IMR-90 (cell line): ENCODE results near the gene PTPRS. TPM values are rescaled to one million over a fixed set of nuclear protein-coding genes. Genes with fewer than 3 reads are reported as not detected.

Source experiments
- ATAC-seq: fragments of 200-7000 bp; cut with Tn5 transposase; 2 replicates; pipeline ENCODE4 v1.9.1; 2020; ENCODE audit warnings: low read depth, mild to moderate bottlenecking, moderate library complexity
- BruUV-seq: library from RNA; stranded (reverse); fragments of 400-500 nt; replicated peaks from 2 replicates; lab custom pipeline; 2021; lab: Mats Ljungman, UMichigan
- CTCF ChIA-PET: fragments of 300-600 bp; formaldehyde crosslinking; extraction: SDS; loops from one replicate; lab custom pipeline; 2021; ENCODE audit warnings: antibody characterized with exemption; lab: Yijun Ruan, JAX
- POLR2A ChIA-PET: fragments of 300-600 bp; sonication (Branson Sonifier 250); formaldehyde crosslinking; loops from one replicate; lab custom pipeline; 2022; ENCODE audit warnings: antibody characterized with exemption; ENCODE audit not compliant: unreplicated experiment; lab: Charles Lee
- DNase-seq: peaks from one replicate; pipeline ENCODE4 v3.0.0; 2013
- H2AFZ ChIP-seq: replicated peaks from 2 replicates; pipeline ENCODE3; 2013; ENCODE audit warnings: low read length, mild to moderate bottlenecking; ENCODE audit not compliant: poor library complexity
- H2AK5ac ChIP-seq: 2 replicates; pipeline ENCODE4 v1.6.1; 2013; ENCODE audit warnings: low read depth, low read length, inconsistent platforms
- H2AK9ac ChIP-seq: replicated peaks from 2 replicates; pipeline ENCODE3; 2013; ENCODE audit warnings: mild to moderate bottlenecking, low read depth, low read length, moderate library complexity; ENCODE audit not compliant: poor library complexity
- H2BK120ac ChIP-seq: 2 replicates; pipeline ENCODE4 v1.6.1; 2013; ENCODE audit warnings: low read depth, low read length, inconsistent platforms
- H2BK15ac ChIP-seq: 3 replicates; pipeline ENCODE4 v1.6.1; 2013; ENCODE audit warnings: low read depth, low read length, inconsistent platforms
- H2BK20ac ChIP-seq: 2 replicates; pipeline ENCODE4 v1.6.1; 2013; ENCODE audit warnings: low read depth, mild to moderate bottlenecking, inconsistent platforms, low read length, moderate library complexity
- H2BK5ac ChIP-seq: 2 replicates; pipeline ENCODE4 v1.6.1; 2013; ENCODE audit warnings: mild to moderate bottlenecking, low read depth, low read length, inconsistent platforms; ENCODE audit not compliant: poor library complexity, severe bottlenecking
- H3K14ac ChIP-seq: replicated peaks from 2 replicates; pipeline ENCODE4 v1.6.1; 2013; ENCODE audit warnings: low read depth, low read length, inconsistent platforms
- H3K18ac ChIP-seq: 2 replicates; pipeline ENCODE4 v1.6.1; 2013; ENCODE audit warnings: low read depth, low read length, control low read depth
- H3K23ac ChIP-seq: 2 replicates; pipeline ENCODE4 v1.6.1; 2013; ENCODE audit warnings: low read depth, low read length, inconsistent platforms
- H3K27ac ChIP-seq: 2 replicates; pipeline ENCODE4 v1.5.1; 2013; ENCODE audit warnings: mild to moderate bottlenecking, control low read depth, low read length; ENCODE audit not compliant: insufficient read depth
- H3K27me3 ChIP-seq: 2 replicates; pipeline ENCODE4 v1.6.1; 2013; ENCODE audit warnings: low read length; ENCODE audit not compliant: control insufficient read depth, insufficient read depth
- H3K36me3 ChIP-seq: 2 replicates; pipeline ENCODE4 v1.6.1; 2013; ENCODE audit warnings: low read length, mixed read lengths; ENCODE audit not compliant: control insufficient read depth, insufficient read depth
- H3K4ac ChIP-seq: 2 replicates; pipeline ENCODE4 v1.6.1; 2013; ENCODE audit warnings: low read depth, low read length, inconsistent platforms
- H3K4me1 ChIP-seq: 2 replicates; pipeline ENCODE4 v1.6.1; 2013; ENCODE audit warnings: low read length, mixed read lengths; ENCODE audit not compliant: control insufficient read depth, insufficient read depth
- H3K4me2 ChIP-seq: 2 replicates; pipeline ENCODE4 v1.6.1; 2013; ENCODE audit warnings: low read depth, mild to moderate bottlenecking, control low read depth, low read length, moderate library complexity
- H3K4me3 ChIP-seq: 2 replicates; pipeline ENCODE4 v1.5.1; 2013; ENCODE audit warnings: low read depth, mild to moderate bottlenecking, control low read depth, low read length, moderate library complexity; ENCODE audit not compliant: insufficient read depth
- H3K56ac ChIP-seq: 2 replicates; pipeline ENCODE4 v1.6.1; 2013; ENCODE audit warnings: low read length, inconsistent platforms; ENCODE audit not compliant: insufficient read depth; ENCODE audit errors: extremely low read depth
- H3K79me1 ChIP-seq, 2 experiments: 2 replicates each; pipeline ENCODE4 v1.6.1; 2013; ENCODE audit warnings: low read length in 2 of 2, inconsistent platforms in 1 of 2, low read depth in 1 of 2
- H3K9ac ChIP-seq: 2 replicates; pipeline ENCODE4 v1.6.1; 2013; ENCODE audit warnings: low read depth, low read length, control low read depth
- H3K9me1 ChIP-seq: 2 replicates; pipeline ENCODE4 v1.6.1; 2013; ENCODE audit warnings: low read length, inconsistent platforms; ENCODE audit not compliant: insufficient read depth
- H3K9me3 ChIP-seq: 2 replicates; pipeline ENCODE4 v1.6.1; 2013; ENCODE audit warnings: low read length; ENCODE audit not compliant: control insufficient read depth, insufficient read depth
- H4K20me1 ChIP-seq: 2 replicates; pipeline ENCODE4 v1.6.1; 2013; ENCODE audit warnings: low read length, inconsistent platforms; ENCODE audit not compliant: insufficient read depth
- H4K5ac ChIP-seq: 2 replicates; pipeline ENCODE4 v1.6.1; 2013; ENCODE audit warnings: mild to moderate bottlenecking, low read depth, low read length, control low read depth
- H4K8ac ChIP-seq, 2 experiments: 2 replicates each; pipeline ENCODE4 v1.6.1; 2013; ENCODE audit warnings: low read depth in 2 of 2, low read length in 2 of 2, control low read depth in 1 of 2, inconsistent platforms in 1 of 2
- H4K91ac ChIP-seq: 2 replicates; pipeline ENCODE4 v1.6.1; 2013; ENCODE audit warnings: low read depth, low read length, inconsistent platforms; ENCODE audit not compliant: insufficient read depth
- CEBPB ChIP-seq: IDR thresholded peaks from 2 replicates; pipeline ENCODE4 v1.6.1; 2012; ENCODE audit warnings: low read depth, low read length, improper control_type of control experiment
- FOS ChIP-seq: fragments of 150-350 bp; IDR thresholded peaks from 2 replicates; pipeline ENCODE4 v1.6.1; 2016; ENCODE audit warnings: low read depth, low read length
- NFE2L2 ChIP-seq: fragments of 150-350 bp; IDR thresholded peaks from 2 replicates; pipeline ENCODE4 v1.6.1; 2016; ENCODE audit warnings: low read depth, mild to moderate bottlenecking, low read length
- POLR2A ChIP-seq: IDR thresholded peaks from 2 replicates; pipeline ENCODE4 v1.6.1; 2012; ENCODE audit warnings: mild to moderate bottlenecking, low read depth, low read length
- RAD21 ChIP-seq: IDR thresholded peaks from 2 replicates; pipeline ENCODE4 v1.6.1; 2012; ENCODE audit warnings: low read length, improper control_type of control experiment
- RCOR1 ChIP-seq: IDR thresholded peaks from 2 replicates; pipeline ENCODE4 v1.6.1; 2012; ENCODE audit warnings: mild to moderate bottlenecking, low read length, improper control_type of control experiment; ENCODE audit not compliant: insufficient replicate concordance
- RFX5 ChIP-seq: IDR thresholded peaks from 2 replicates; pipeline ENCODE4 v1.8.0; 2012; ENCODE audit warnings: low read depth, mild to moderate bottlenecking, low read length, moderate library complexity
- SMC3 ChIP-seq: fragments of 150-350 bp; IDR thresholded peaks from 2 replicates; pipeline ENCODE4 v1.6.1; 2016; ENCODE audit warnings: low read depth, mild to moderate bottlenecking, antibody characterized with exemption, low read length, moderate library complexity
- WGBS, 2 experiments: methylation state at CpG; one replicate each; pipeline versions ENCODE4 v1.1.5 to v1.1.7; 2013; ENCODE audit warnings: missing lambda C conversion rate in 2 of 2; ENCODE audit not compliant: insufficient read length in 1 of 2; ENCODE audit errors: extremely low coverage in 2 of 2; 5-methylcytosine and 5-hydroxymethylcytosine counted together
- dilution Hi-C: fragments of 300-500 bp; cut with HindIII; formaldehyde crosslinking; loops from one replicate; pipeline ENCODE4 v1.14.3; 2018; ENCODE audit warnings: low sequenced_read_pairs; ENCODE audit not compliant: unreplicated experiment
- in situ Hi-C: fragments of 300-500 bp; cut with MboI; formaldehyde crosslinking; loops from 3 replicates; pipeline ENCODE4 v1.14.3; 2019; ENCODE audit warnings: low sequenced_read_pairs, inconsistent platforms, mixed read lengths
- intact Hi-C: fragments of 100-400 bp; cut with micrococcal nuclease; formaldehyde crosslinking; loops from 2 replicates; pipeline ENCODE4 v1.10.0; 2022
- polyA plus RNA-seq, 3 experiments: library from polyadenylated mRNA; depleted of rRNA; stranded (reverse); fragments of >200 nt; gene quantifications; 2 replicates each; pipeline ENCODE4 v1.2.3, GENCODE V29; 2012; ENCODE audit warnings: low replicate concordance in 1 of 3
- total RNA-seq: library from RNA; depleted of rRNA; stranded (reverse); fragments of >200 nt; gene quantifications from 2 replicates; pipeline ENCODE4 v1.2.3, GENCODE V29; 2012
- TF ChIP-seq, protein P1 (sequence below): conservative IDR thresholded peaks from 2 replicates; pipeline ENCODE4 v1.5.1; 2012; ENCODE audit warnings: mild to moderate bottlenecking, low read depth, low read length, improper control_type of control experiment
- TF ChIP-seq, protein P2 (sequence below): fragments of 150-350 bp; IDR thresholded peaks from 2 replicates; pipeline ENCODE4 v1.6.1; 2017; ENCODE audit warnings: mild to moderate bottlenecking, antibody characterized with exemption, low read length, low read depth

PTPRS gene
- total and polyA plus RNA-seq, 2 of the 4 experiments (the other 2 are of a cell fraction): 40.1 to 51.9 TPM

DNA sequence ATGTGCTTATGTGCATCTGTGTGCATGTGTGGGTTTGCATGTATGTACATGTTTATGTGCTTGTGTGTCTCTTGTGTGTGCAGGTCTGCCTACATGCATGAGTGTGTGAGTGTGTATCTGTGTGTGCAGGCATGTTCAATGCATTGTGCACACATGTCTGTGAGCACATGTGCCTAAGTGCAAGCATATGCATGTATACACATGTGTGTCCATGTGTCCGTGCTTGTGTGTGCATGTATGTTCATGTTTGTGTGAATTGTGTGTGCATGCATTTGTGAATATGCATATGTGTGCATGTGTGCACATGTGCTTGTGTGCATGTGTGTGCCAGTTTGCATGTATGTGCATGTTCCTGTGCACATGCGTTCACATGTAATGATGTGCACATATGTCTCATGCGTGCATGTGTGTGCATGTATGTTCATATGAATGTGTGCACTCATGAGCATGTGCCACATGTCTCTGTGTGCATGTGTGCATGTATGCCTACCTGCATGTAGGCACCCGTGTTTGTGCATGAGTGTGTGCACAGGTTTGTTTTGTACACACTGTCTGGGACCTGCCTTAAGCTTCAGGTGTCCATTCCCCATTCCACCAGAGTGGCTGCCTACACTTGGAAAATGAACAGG is 32.1 kb upstream of the PTPRS start:
- no peak overlapping the region for H2BK5ac ChIP-seq
- no peak overlapping the region for H2BK20ac ChIP-seq
- H2AK9ac ChIP-seq: no peak overlapping the region
- DNase-seq (no peak), ATAC-seq (no peak)
- no peak overlapping the region for H3K4me2 ChIP-seq
- no TSS peak for BruUV-seq
- no peak overlapping the region for H4K8ac ChIP-seq
- no peak overlapping the region for H3K23ac ChIP-seq
- H3K4me1 ChIP-seq: no peaks in the 10 kb centered on the region
- no peaks in the 10 kb centered on the region for H3K9me3 ChIP-seq
- no peak overlapping the region for H4K91ac ChIP-seq
- no peaks in the 10 kb centered on the region for H3K36me3 ChIP-seq
- no peak overlapping the region for H3K56ac ChIP-seq
- no peaks in the 10 kb centered on the region for H3K9me1 ChIP-seq
- H3K9ac ChIP-seq: no peak overlapping the region
- H3K4me3 ChIP-seq: no peak overlapping the region
- WGBS, 2 experiments: 63% methylated on average over 3 of the region's 4 CpGs; no CpG with 5 or more reads in 1 of the 2 experiments
- H4K5ac ChIP-seq: no peak overlapping the region
- peaks cover 9% of the 10 kb centered on the region for H3K27me3 ChIP-seq
- no peaks in the 10 kb centered on the region for H3K79me1 ChIP-seq
- intact Hi-C loops (loop anchor here (10.0 kb wide), 1 partner anchor 202 kb away; no protein-coding TSS in a partner anchor), in situ Hi-C loops (no loop called here), dilution Hi-C loops (no loop called here)
- H2AFZ ChIP-seq: no peak overlapping the region
- CTCF ChIA-PET: no interaction called here
- no peak overlapping the region for H2AK5ac ChIP-seq
- H2BK15ac ChIP-seq: no peak overlapping the region
- TF ChIP-seq CEBPB (no peak), POLR2A (no peak), FOS (no peak), RFX5 (no peak), NFE2L2 (no peak), SMC3 (no peak), RCOR1 (no peak), RAD21 (no peak)
- TF ChIP-seq, protein P1, sequence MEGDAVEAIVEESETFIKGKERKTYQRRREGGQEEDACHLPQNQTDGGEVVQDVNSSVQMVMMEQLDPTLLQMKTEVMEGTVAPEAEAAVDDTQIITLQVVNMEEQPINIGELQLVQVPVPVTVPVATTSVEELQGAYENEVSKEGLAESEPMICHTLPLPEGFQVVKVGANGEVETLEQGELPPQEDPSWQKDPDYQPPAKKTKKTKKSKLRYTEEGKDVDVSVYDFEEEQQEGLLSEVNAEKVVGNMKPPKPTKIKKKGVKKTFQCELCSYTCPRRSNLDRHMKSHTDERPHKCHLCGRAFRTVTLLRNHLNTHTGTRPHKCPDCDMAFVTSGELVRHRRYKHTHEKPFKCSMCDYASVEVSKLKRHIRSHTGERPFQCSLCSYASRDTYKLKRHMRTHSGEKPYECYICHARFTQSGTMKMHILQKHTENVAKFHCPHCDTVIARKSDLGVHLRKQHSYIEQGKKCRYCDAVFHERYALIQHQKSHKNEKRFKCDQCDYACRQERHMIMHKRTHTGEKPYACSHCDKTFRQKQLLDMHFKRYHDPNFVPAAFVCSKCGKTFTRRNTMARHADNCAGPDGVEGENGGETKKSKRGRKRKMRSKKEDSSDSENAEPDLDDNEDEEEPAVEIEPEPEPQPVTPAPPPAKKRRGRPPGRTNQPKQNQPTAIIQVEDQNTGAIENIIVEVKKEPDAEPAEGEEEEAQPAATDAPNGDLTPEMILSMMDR: no peak
- TF ChIP-seq, protein P2, sequence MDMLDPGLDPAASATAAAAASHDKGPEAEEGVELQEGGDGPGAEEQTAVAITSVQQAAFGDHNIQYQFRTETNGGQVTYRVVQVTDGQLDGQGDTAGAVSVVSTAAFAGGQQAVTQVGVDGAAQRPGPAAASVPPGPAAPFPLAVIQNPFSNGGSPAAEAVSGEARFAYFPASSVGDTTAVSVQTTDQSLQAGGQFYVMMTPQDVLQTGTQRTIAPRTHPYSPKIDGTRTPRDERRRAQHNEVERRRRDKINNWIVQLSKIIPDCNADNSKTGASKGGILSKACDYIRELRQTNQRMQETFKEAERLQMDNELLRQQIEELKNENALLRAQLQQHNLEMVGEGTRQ: no peak
- no peak overlapping the region for H3K27ac ChIP-seq
- no peak overlapping the region for H3K18ac ChIP-seq
- no peaks in the 10 kb centered on the region for H4K20me1 ChIP-seq
- POLR2A ChIA-PET: no interaction called here
- H3K4ac ChIP-seq: no peak overlapping the region
- H2BK120ac ChIP-seq: no peak overlapping the region
- no peak overlapping the region for H3K14ac ChIP-seq
